SH-SY5Y (cell line): ENCODE measurements around the gene SMAP2.

Source experiments
- GATA2 ChIP-seq: IDR thresholded peaks from 2 replicates; pipeline ENCODE4 v1.6.1; 2011; ENCODE audit warnings: mild to moderate bottlenecking, low read depth, low read length
- GATA3 ChIP-seq: IDR thresholded peaks from 2 replicates; pipeline ENCODE4 v1.6.1; 2011; ENCODE audit warnings: low read depth, mild to moderate bottlenecking, low read length, moderate library complexity

Gene SMAP2

DNA sequence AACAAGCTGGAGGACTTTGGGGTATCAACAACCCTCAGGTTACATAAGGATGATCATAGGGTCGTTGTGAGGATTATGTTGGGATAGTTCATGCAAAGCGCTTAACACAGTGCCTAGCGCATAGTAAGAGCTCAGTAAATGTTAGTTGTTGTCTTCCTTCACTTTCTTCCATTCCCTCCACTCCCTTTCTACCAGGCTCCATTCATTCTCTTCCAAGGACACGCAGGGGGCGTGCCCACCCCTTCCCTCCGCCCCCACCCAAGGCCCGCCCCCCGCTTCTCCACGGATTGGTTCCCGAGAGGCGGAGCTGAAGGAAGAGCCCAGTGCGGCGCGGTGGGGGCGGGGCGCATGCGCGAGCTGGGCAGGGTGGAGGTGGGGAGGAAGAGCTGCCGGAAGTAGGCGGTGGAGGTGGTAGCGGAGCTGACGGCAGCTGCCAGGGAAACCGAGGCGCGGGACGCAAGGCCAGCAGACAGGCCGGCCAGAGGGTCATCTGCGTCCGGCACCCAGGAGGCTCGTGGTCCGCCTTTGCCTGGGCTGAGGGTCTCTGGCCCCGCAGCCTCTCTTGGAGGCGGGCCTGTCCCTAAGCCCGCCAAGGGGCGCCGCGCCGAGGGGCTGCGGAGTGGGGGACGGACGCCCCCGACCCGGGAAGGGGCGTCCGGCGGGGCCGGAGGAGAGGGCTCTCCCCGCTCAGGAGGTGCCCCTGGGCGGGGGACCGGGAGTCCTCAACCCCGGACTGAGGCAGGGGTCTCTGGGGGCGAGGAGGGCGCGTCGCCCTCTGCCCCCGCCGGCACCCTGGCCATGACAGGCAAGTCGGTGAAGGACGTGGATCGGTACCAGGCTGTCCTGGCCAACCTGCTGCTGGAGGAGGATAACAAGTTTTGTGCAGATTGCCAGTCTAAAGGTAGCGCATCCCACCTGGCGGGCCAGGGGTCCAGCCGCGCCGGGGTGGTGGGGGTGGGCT is at the start of gene SMAP2:
Gene SMAP2, plus strand, starts transcription at position 405 of the 961 bp plus-strand sequence. Its CDS starts 394 bp downstream, at position 799.
- TF ChIP-seq GATA2 (no peak), GATA3 (no peak)

DNA sequence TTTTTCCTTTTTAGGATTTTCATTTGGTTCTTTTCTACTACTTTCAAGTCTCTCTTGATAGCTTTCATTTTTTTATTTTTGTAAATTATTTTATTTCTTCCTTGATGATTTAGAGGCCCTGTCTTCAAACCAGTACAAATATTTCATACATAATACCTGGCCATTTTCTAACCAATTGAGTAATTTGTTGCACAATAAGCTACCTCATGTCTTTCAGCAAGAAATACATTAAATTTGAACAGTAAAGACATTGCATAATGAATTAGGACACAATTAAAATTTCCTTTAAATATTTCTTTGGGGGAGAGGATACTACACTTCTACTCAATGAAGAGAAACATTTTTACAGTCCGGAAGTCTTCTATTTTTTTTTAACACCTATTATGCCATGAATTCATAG is 40.8 kb upstream of the SMAP2 start:
- no peak for TF ChIP-seq GATA2
- TF ChIP-seq GATA3 = no peak

DNA sequence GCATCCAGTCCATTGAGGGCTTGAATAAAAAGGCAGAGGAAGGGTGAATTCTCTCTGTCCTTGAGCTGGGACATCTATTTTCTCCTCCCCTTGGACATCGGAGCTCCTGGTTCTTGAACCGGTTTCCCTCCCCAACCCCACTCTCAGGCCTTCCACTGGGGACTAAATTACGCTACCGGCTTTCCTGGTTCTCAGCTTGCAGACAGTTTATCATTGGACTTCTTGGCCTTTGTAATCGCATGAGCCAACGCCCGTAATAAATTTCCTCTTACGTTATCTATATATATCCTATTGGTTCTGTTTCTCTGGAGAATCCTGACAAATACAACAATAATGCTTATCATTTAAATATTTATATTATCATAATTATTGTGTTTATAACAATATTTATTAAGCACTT is 36.1 kb upstream of the SMAP2 start:
- TF ChIP-seq GATA3 (no peak), GATA2 (no peak)

- no peak for TF ChIP-seq GATA2
- no peak for TF ChIP-seq GATA3
Measured at GRCh38 chr1:40338745-40339419, 34.6 kb upstream of the SMAP2 start.

- TF ChIP-seq GATA2 (no peak), GATA3 (no peak)
Measured at GRCh38 chr1:40339420-40340323, 33.9 kb upstream of the SMAP2 start.

DNA sequence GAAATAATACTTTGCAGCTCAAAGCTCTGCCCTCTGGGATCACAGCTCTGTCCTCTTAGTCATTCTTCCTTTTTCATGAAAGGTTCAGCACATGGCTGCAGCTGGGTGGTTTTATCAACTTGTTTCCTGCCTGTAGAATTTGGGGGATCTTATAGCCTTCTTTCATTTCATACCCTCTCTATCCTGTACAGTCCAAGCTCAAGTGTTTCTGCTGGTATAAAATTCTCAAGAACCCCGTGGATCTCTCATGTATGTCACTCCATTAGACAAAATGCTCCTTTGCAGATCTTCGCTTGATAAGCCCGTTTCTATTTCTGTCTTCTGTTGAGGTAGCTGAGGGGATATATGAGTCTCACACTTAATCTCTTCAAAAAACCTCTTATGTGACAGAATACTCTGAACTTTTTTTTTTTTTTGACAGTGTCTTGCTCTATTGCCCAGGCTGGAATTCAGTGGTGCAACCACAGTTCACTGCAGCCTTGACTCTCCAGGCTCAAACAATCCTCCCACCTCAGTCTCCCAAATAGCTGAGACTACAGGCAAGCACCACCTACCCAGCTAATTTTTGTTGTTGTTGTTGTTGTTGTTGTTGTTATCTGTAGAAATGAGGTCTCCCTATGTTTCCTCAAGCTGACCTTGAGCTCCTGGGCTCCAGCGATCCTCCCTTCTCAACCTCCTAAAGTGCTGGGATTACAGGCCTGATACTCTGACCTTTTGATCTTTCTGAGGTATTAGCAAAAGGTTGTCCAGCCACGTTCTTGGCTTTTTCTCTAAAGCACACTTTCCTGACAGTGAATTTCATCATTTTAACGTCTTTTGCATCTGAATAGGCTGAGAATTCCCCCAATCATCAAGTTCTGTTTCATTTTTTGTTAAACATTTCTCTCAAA is 31.8 kb upstream of the SMAP2 start:
- TF ChIP-seq GATA2 (no peak), GATA3 (no peak)

- TF ChIP-seq GATA2 (no peak), GATA3 (no peak)
Measured at GRCh38 chr1:40344597-40344996, 28.9 kb upstream of the SMAP2 start.

GRCh38 chr1:40350391-40350790 is 23.1 kb upstream of the SMAP2 start:
- no peak for TF ChIP-seq GATA2
- TF ChIP-seq GATA3 = no peak

- no peak for TF ChIP-seq GATA2
- TF ChIP-seq GATA3 = no peak
Measured at GRCh38 chr1:40351124-40351523, 22.4 kb upstream of the SMAP2 start.

- TF ChIP-seq GATA3 = no peak
- TF ChIP-seq GATA2 = no peak
Measured at GRCh38 chr1:40352126-40352525, 21.4 kb upstream of the SMAP2 start.

DNA sequence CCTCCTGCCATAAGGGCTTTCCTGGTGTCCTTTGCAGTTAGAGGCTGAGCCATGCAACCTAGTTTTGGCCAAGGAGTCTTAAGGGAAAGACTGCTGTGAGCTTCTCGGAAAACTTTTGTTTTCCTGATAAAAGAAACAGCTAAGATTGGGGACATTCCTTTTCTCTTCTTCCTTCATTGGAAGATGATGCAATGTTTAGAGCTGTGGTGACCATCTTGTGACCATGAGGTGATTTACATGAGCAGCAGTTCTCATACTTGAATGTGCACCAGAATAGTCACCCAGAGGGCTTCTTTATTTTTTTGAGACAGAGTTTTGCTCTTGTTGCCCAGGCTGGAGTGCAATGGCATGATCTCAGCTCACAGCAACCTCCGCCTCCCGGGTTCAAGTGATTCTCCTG is 20.4 kb upstream of the SMAP2 start:
- TF ChIP-seq GATA3 = no peak
- TF ChIP-seq GATA2 = no peak

DNA sequence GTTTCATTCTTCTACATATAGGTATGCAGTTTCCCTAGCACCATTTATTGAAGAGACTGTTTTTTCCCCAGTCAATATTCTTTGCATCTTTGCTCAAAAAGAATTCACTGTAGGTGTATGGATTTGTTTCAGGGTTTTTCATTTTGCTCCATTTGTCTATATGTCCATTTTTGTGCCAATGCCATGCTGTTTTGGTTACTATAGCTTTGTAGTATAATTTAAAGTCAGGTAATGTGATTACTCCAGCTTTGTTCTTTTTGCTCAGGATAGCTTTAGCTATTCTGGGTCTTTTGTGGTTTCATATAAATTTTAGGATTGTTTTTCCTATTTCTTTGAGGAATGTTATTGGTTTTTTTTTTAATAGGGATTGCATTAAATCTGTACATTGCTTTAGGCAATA is 15.9 kb upstream of the SMAP2 start:
- TF ChIP-seq GATA3 = no peak
- no peak for TF ChIP-seq GATA2

GRCh38 chr1:40360631-40361030 is 12.9 kb upstream of the SMAP2 start:
- no peak for TF ChIP-seq GATA3
- TF ChIP-seq GATA2 = no peak

- TF ChIP-seq GATA2 (no peak), GATA3 (no peak)
Measured at GRCh38 chr1:40361201-40361600, 12.3 kb upstream of the SMAP2 start.
